ENCODE measurements around the gene YES1.

Gene YES1

DNA sequence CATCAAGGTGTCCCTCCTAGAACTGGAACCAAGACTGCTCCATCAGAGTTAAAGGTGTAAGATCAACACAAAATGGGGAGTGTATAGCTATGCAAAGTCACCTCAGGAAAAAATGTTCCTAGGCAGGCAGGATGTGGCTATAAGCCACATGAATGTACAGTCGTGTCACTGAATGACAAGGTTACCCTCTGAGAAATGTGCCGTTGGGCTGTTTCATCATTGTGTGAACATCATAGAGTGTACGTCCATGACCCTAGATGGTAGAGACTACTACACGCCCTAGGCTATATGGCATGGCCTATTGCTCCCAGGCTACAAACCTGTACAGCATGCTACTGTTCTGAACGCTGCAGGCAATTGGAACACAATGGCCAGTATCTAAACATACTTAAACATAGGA lies 130.1 kb downstream of the YES1 start:
- no peak for DNase-seq

DNA sequence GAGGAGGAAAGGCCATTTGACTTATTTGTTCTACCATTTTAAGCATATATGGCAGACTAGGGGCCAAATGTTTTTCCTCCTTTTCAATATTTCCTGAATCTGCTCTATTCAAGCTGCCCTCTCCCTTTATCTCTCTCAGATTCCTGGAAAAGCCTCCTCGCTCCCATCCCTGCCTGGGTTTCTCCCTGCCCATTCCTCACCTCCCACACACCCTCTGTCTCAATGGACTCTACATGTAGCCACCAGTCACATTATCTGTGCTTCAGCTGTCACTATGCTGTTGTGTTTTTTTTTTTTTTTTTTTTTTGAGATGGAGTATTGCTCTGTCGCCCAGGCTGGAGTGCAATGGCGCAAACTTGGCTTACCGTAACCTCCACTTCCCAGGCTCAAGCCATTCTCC lies 131.7 kb downstream of the YES1 start:
- DNase-seq: no peak

DNA sequence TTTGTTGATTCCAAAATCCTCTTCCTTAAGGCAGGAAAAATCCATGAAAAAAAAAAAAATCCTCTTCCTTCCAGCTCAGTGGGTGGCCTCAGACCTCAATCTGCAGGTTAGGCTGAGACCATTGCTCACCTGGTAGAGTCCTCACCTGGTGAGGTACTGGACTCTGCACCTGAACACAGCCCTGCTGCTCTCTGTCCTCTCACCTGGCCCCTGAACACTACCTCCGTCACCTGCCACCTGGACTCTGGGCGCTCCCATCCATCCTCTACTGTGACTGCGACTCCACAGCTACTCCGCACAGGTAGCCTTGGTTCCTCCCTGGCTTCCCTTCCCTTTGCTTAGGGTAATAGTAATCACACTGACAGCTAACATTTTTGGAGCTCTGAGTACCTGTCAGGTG lies 132.5 kb downstream of the YES1 start:
- no peak for DNase-seq

DNA sequence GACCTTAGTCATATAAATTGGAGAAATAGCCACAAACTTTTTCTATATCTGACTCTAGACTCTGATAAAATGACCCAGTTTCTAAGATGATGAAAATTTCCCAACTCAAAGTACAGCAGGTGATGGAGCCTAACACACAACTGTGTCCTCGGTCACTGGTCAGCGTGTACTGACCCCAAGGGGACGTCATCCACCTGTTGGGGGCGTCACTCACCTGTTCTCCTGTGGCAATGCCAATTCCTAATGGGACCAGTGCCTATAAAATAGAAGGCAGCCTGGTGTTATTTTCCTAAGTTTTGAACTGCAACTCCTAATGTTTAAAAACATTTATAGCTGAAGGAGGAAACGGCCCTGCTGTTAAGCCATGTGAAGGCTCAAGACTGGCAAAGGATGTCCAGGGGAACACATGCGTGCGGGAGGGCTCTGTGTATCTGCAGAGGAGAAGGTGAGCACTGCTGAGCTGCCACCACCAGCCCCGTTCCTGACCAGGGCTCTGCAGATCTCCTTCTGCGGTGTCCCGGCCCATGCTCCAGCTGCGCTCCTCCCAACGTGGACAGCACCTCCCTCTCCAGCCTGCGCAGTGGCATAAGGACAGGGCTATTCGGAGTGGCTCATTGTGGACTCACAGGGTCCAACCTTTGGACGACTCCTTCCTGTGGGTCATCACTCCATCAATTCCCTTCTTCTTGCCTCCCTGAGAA lies 133.4 kb downstream of the YES1 start:
- DNase-seq: no peak

DNA sequence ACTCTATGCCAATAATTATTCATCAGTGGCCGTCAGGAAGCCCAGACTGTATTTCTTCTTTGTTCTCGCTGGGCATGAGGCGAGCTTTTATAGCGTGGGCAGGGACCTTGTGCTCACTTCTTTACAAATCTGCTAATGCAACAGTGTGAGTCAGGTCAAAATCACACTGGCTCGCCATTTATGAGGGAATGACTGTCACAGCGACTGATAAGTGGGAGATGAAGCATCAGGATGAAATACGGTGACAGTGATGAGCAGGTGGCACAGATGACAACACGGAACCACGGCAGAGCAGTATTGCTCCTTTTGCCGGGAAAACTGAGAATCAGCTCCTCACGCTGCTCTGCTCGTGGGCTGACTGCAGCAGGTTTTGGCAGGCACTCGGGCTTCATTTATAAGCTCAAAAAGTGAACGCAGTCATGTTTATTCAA lies 134.1 kb downstream of the YES1 start:
- peak; percentile 46 for DNase-seq

DNA sequence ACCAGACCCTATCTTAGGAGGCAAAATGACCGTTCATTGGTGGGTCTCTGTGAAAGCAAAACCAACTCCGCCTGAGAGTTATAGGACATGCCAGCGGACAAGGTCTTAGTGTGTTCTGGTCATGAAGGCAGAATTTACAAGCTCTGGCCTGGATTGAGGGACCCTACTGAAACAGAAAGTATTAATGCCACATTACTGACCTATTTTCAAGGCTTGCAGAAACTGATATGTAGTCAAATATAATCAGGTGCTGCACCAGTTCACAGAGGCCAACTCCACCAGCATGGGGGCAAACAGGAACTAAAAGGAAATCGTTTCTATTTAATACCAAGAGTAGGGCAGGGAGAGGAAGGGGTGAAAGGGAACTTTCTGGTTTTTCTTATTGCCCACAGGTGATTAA lies 134.9 kb downstream of the YES1 start:
- DNase-seq: no peak

DNA sequence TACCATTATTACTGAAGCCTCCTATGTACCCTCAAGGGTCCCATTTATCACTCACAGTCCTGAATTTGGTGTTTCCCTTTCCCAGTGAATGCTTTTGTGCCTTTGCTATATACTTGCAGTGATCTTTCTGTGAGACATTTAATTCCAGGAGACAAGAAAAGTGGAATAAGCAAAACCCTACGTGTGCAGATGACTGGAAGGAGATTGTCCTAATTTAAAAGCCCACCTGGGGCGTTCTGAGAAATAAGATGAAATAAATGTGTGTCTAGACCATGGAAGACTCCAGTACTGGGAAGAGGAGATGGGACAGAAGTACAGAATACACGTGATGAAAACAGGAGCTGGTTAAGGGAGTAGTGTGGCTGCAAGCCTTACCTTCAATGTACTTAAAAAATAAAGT lies 135.3 kb downstream of the YES1 start:
- DNase-seq: peak; percentile 59

DNA sequence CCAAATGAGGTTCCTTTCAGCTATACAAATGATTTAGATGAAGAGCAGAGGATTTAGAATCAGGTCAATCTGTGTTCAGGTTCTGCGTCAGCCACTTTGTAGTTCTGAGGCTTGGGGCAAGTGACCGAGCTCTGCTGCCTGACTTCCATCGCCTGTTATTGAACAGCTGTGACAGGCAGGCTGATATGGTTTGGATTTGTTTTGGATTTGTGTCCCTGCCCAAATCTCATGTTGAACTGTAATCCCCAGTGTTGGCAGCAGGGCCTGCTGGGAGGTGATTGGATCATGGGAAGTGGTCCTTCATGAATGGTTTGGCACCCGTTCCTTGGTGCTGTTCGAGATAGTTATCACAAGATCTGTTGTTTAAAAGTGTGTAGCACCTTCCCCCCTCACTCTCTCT lies 136.0 kb downstream of the YES1 start:
- no peak for DNase-seq

DNA sequence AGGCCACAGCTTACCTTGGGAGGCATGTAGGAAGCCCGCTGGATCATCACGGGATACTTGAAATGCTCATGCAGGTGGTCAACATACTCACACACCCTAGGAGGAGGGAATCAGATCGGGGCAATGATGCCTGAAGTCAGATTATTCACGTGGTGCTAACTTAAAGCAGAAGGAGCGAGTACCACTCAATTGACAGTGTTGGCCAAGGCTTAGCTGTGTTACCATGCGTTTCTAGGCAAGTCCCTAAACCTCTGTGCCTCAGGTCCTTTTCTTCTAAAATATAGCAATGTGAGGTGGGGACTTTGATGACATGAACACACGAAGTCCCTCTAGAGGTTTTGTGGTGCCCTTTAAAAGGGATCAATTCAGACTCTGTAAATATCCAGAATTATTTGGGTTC lies 136.7 kb downstream of the YES1 start:
- DNase-seq: no peak

DNA sequence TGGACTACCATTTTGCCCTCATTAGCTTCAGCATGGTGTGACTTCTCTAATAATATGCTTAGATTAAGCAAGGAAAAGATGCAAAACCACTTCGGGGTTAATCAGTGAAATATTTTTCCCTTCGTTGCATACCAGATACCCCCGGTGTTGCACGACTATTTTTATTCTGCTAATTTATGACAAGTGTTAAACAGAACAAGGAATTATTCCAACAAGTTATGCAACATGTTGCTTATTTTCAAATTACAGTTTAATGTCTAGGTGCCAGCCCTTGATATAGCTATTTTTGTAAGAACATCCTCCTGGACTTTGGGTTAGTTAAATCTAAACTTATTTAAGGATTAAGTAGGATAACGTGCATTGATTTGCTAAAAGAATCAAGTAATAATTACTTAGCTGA lies 138.3 kb downstream of the YES1 start:
- no peak for DNase-seq

DNA sequence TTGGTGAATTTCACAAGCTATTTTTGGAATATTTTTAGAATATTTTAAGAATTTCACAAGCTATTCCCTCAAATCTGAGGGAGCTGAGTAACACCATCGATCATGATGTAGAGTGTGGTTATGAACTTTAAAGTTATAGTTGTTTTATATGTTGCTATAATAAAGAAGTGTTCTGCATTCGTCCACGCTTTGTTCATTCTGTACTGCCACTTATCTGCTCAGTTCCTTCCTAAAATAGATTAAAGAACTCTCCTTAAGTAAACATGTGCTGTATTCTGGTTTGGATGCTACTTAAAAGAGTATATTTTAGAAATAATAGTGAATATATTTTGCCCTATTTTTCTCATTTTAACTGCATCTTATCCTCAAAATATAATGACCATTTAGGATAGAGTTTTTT lies 138.7 kb downstream of the YES1 start:
- no peak for DNase-seq
